ENCODE results near the gene AGBL1. TPM values are rescaled to one million over a fixed set of nuclear protein-coding genes. Genes with fewer than 3 reads are reported as not detected.

AGBL1 gene
- total RNA-seq, 1 donor from 2014 or later = 0.14 TPM

DNA sequence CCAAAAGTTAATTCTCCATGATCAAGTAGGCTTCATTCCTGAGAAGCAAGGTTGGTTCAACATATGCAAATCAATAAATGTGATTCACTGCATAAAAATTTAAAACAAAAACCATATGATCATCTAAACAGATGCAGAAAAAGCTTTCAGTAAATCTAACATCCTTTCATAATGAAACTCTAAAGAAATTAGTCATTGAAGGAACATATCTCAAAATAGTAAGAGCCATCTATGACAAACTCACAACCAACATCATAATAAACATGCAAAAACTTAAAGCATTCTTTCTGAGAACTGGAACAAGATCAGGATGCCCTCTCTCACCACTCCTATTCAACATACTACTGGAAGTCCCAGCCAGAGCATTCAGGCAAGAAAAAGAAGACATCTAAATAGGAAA, 254.1 kb downstream of the AGBL1 start:
- no peaks in the 10 kb centered on the region for H3K27me3 Mint-ChIP-seq (ENCODE audit: low read depth)
- no peak overlapping the region for H3K27ac Mint-ChIP-seq
- DNase-seq (ENCODE audit: low spot score) = no peak
- H3K36me3 Mint-ChIP-seq (ENCODE audit: low read depth) = no peaks in the 10 kb centered on the region
- H3K4me1 Mint-ChIP-seq (ENCODE audit: low read depth) = peaks cover 6% of the 10 kb centered on the region
- peaks cover 18% of the 10 kb centered on the region for H3K9me3 Mint-ChIP-seq
- intact Hi-C loops (cut with micrococcal nuclease) = loop anchor here (2.0 kb wide), 1 partner anchor 277 kb away; no protein-coding TSS in a partner anchor
- H3K4me3 Mint-ChIP-seq (ENCODE audit: low read depth) = no peak overlapping the region

DNA sequence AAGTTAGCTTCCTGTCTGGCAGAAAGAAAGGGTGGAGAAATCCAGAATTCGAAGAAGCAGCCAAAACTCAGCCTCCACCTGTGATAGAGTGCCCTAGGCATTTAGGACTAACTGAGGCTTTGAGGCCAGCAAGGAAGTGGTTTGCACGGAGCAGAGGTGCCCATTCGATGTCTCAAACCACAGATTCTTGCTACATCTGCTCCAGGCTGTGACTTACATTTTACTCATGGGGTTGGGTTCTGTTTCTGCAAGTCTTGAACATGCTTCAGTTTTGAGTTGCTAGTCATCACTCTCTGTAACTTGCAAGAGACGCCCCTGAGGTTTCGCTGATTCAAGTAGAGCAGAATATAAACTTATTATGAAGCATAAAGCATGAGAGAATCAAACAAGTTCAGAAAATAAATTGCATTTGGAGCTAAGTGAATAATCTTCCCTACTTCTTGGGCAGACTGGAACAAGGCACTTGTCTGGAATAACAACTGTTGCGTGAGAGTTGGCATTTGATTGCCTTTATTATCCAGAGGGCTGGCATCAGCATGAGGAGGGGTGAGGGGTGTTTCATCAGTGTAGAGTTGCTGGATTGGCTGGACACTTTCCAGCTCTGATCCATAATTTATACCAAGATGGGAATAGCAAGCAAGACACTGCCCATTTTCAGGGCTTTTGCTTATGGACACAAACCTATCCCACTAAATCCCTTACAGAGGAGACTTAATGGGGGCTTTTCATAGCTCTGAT, 256.5 kb downstream of the AGBL1 start:
- Mint-ChIP-seq H3K4me1 (ENCODE audit: low read depth) (peaks cover 6% of the 10 kb centered on the region), H3K4me3 (ENCODE audit: low read depth) (no peak overlapping the region), H3K27me3 (ENCODE audit: low read depth) (no peaks in the 10 kb centered on the region), H3K9me3 (peaks cover 12% of the 10 kb centered on the region), H3K27ac (no peak overlapping the region), H3K36me3 (ENCODE audit: low read depth) (no peaks in the 10 kb centered on the region)
- intact Hi-C loops (cut with micrococcal nuclease) = no loop called here
- DNase-seq (ENCODE audit: low spot score) = no peak

DNA sequence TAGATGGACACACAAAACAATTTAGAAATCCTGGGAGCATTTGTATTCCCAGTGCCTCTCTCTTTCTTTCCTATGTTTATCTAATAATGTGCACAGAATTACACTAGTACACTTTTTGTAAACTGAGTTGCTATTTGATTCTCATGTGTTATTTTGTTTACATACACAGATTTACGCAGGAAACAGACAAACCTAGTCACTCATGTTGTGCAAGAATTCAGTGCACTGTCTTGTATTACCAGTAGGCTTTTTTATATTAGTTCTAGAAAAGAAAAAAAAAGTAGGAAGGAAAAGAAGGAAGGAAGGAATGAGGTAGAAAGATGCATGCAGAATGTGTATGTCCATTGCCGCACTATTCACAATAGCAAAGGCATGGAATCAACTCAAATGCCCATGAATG, 257.4 kb downstream of the AGBL1 start:
- Mint-ChIP-seq H3K36me3 (ENCODE audit: low read depth) (no peaks in the 10 kb centered on the region), H3K27me3 (ENCODE audit: low read depth) (no peaks in the 10 kb centered on the region), H3K27ac (no peak overlapping the region), H3K4me1 (ENCODE audit: low read depth) (peaks cover 6% of the 10 kb centered on the region), H3K9me3 (peaks cover 5% of the 10 kb centered on the region), H3K4me3 (ENCODE audit: low read depth) (no peak overlapping the region)
- intact Hi-C loops (cut with micrococcal nuclease) = no loop called here
- DNase-seq (ENCODE audit: low spot score) = no peak

DNA sequence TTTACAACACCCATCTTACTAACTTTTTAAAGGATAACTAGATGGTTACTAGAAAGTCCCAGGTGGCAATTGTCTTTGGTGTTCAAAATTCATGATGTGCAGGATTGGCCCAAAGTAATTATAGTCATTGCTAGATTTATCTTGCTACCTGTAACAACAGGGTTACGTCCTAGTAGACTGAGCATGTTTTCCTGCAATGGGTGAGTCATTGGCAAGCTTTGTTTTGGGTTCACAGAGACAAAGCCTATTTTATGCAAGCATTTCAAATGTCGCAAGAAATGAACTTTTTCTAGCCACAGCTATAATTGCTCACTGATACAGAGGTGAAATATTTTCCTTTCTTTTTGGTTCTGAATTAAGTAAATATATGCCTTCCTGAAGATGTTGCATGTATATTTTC, 267.6 kb downstream of the AGBL1 start:
- Mint-ChIP-seq H3K4me1 (ENCODE audit: low read depth) (no peaks in the 10 kb centered on the region), H3K4me3 (ENCODE audit: low read depth) (no peak overlapping the region), H3K27ac (no peak overlapping the region), H3K9me3 (no peaks in the 10 kb centered on the region), H3K36me3 (ENCODE audit: low read depth) (no peaks in the 10 kb centered on the region), H3K27me3 (ENCODE audit: low read depth) (peaks cover 2% of the 10 kb centered on the region)
- intact Hi-C loops (cut with micrococcal nuclease) = no loop called here
- no peak for DNase-seq (ENCODE audit: low spot score)

DNA sequence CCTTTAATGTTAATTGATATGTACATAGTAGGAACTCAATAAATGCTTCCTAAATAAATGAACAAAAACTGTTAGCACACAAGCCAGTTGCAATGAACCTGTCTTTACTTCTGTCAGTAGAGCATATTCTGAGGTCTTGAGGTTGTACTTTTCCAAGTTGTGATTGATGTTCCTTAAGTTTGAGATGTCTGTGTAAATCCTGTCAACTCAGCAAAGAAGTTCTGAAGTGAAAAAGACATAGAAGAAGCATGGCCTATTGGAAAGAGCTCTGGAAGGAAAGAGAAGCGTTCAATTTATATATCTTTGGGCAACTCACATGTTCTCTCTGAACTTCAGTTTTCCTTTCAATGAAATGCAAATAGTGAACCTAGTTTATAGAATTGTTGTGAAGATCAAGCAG, 269.9 kb downstream of the AGBL1 start:
- Mint-ChIP-seq H3K27me3 (ENCODE audit: low read depth) (no peaks in the 10 kb centered on the region), H3K4me1 (ENCODE audit: low read depth) (no peaks in the 10 kb centered on the region), H3K27ac (no peak overlapping the region), H3K4me3 (ENCODE audit: low read depth) (no peak overlapping the region), H3K36me3 (ENCODE audit: low read depth) (no peaks in the 10 kb centered on the region), H3K9me3 (no peaks in the 10 kb centered on the region)
- intact Hi-C loops (cut with micrococcal nuclease) = no loop called here
- no peak for DNase-seq (ENCODE audit: low spot score)

DNA sequence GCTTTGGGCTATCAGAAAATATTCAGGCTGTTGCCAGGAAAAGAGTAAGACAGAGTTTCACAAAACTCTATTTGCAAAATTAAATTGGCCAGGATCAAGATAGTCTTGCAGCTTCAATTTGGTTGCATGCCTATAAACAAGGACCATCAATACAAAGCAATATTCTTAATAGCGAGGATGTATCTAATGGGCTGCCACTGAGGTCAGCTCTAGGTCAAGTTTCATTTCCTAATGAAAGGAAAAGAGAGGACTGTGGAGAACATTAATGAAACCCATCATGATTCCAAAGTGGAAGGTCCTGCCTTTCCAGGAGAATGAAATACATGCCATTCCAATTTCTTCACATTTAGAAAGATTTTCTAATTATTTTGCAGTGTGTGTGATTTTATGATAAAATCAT, 273.5 kb downstream of the AGBL1 start:
- no peaks in the 10 kb centered on the region for H3K36me3 Mint-ChIP-seq (ENCODE audit: low read depth)
- no peaks in the 10 kb centered on the region for H3K27me3 Mint-ChIP-seq (ENCODE audit: low read depth)
- intact Hi-C loops (cut with micrococcal nuclease) = no loop called here
- H3K4me3 Mint-ChIP-seq (ENCODE audit: low read depth) = no peak overlapping the region
- H3K27ac Mint-ChIP-seq = no peak overlapping the region
- H3K4me1 Mint-ChIP-seq (ENCODE audit: low read depth) = no peaks in the 10 kb centered on the region
- no peaks in the 10 kb centered on the region for H3K9me3 Mint-ChIP-seq
- DNase-seq (ENCODE audit: low spot score) = no peak

DNA sequence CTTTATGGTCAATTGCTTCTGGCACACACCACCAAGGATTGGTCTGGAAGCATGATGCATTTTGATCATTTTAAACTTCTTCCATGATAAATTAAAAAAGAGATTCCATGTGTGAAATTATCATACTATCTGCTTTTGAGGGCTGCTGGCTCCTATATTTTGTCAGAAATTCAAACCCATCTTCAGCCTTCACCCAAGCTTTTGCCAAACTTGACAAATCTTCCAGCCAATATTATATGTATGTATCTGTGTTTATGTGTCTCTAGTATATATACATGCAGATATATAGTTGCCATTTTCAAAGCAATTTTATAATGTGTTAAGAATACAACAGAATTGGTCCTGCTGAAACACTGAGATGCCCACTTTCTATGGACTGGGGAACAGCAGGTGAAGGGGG, 275.7 kb downstream of the AGBL1 start:
- Mint-ChIP-seq H3K9me3 (no peaks in the 10 kb centered on the region), H3K4me1 (ENCODE audit: low read depth) (no peaks in the 10 kb centered on the region), H3K36me3 (ENCODE audit: low read depth) (no peaks in the 10 kb centered on the region), H3K27ac (no peak overlapping the region), H3K4me3 (ENCODE audit: low read depth) (no peak overlapping the region), H3K27me3 (ENCODE audit: low read depth) (no peaks in the 10 kb centered on the region)
- intact Hi-C loops (cut with micrococcal nuclease) = no loop called here
- DNase-seq (ENCODE audit: low spot score) = no peak

DNA sequence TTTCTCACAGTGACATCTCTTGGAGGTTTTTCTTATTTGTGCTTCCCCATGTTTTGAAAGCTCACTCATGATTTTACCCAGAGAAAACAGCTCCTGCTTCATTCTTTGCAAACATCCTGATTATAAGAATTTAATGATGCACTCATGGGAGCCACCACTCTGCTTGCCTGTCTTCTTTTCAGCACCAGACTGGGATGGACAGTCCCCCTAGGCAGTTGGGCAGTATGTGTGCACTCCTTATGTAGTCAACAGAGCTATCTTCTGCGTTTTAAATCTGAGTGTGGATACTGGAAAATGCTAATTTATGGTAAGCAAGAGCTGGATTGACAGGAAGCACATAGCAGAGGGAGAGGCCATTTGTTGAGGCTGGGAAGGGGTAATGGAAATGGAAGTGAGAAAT, 276.1 kb downstream of the AGBL1 start:
- Mint-ChIP-seq H3K4me3 (ENCODE audit: low read depth) (no peak overlapping the region), H3K36me3 (ENCODE audit: low read depth) (no peaks in the 10 kb centered on the region), H3K9me3 (no peaks in the 10 kb centered on the region), H3K4me1 (ENCODE audit: low read depth) (no peaks in the 10 kb centered on the region), H3K27me3 (ENCODE audit: low read depth) (no peaks in the 10 kb centered on the region), H3K27ac (no peak overlapping the region)
- no peak for DNase-seq (ENCODE audit: low spot score)
- intact Hi-C loops (cut with micrococcal nuclease) = no loop called here

DNA sequence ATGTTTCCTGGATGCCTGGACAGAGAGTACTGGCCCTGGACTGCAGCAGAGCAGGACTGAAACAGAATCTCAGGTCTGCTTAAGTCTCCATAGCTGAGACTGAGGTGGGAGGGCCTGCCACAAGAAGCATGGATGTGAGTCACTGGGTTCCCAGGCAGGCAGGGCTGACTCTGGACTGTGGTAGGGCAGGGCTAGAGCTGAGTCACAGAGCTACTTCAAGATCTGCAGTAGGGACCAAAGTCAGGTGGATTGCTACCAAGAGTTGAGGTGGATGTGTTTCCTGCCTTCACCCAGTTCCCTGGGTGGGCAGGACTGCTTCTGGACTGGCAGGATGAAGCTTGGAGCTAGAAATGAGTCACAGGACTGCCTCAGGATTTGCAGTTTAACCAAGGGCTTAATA, 282.9 kb downstream of the AGBL1 start:
- Mint-ChIP-seq H3K27me3 (ENCODE audit: low read depth) (no peaks in the 10 kb centered on the region), H3K27ac (no peak overlapping the region), H3K36me3 (ENCODE audit: low read depth) (no peaks in the 10 kb centered on the region), H3K4me1 (ENCODE audit: low read depth) (no peaks in the 10 kb centered on the region), H3K4me3 (ENCODE audit: low read depth) (no peak overlapping the region), H3K9me3 (no peaks in the 10 kb centered on the region)
- intact Hi-C loops (cut with micrococcal nuclease) = no loop called here
- no peak for DNase-seq (ENCODE audit: low spot score)

DNA sequence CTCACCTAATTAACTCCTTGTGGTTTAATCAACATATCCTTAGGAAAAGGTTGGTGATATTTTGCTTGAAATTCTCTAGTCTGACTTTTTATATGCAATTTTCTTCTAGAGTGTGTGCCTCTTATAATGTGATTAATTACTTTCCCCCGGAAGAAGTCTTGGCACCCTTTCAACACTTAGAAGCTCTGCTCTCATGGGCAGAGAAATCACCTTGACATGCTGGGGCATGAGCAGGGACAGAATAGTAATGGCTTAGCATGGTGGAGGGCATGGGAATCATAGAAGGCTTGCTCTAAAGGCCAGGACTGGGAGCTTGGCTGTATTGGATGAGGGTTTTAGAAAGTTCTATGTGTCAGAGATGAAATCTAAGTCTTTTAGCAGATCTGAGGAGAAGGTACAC, 293.5 kb downstream of the AGBL1 start:
- H3K27me3 Mint-ChIP-seq (ENCODE audit: low read depth) = no peaks in the 10 kb centered on the region
- H3K9me3 Mint-ChIP-seq = peaks cover 18% of the 10 kb centered on the region
- no peak overlapping the region for H3K4me3 Mint-ChIP-seq (ENCODE audit: low read depth)
- no peak overlapping the region for H3K27ac Mint-ChIP-seq
- intact Hi-C loops (cut with micrococcal nuclease) = no loop called here
- no peaks in the 10 kb centered on the region for H3K36me3 Mint-ChIP-seq (ENCODE audit: low read depth)
- no peaks in the 10 kb centered on the region for H3K4me1 Mint-ChIP-seq (ENCODE audit: low read depth)
- no peak for DNase-seq (ENCODE audit: low spot score)

DNA sequence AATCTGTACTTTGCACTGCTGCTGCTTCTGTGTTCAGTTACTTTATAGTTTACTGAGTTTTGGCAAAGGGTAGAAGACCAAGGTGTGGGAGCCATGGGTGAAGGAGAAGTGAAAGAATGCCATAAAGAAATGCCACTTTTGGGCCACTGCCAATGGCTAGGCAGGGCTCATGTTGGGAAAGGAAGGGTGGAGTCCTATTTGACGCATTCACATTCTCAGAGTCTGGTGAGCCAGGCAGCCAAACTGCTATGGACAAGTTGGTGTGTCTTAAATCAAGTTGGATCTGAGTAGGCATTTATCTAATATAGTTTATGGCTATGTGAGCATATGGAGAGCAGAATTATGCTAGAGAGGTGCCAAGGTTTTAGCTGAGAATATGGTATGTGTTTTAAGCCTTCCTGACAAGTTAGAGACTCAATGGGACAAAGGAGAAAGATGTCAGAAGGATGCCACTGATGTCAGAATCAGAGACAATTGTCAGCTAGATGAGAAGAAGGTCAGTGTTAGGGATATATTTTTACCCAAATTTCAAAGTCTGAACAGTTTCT, 296.1 kb downstream of the AGBL1 start:
- intact Hi-C loops (cut with micrococcal nuclease) = no loop called here
- Mint-ChIP-seq H3K4me1 (ENCODE audit: low read depth) (no peaks in the 10 kb centered on the region), H3K36me3 (ENCODE audit: low read depth) (no peaks in the 10 kb centered on the region), H3K27ac (no peak overlapping the region), H3K4me3 (ENCODE audit: low read depth) (no peak overlapping the region), H3K9me3 (peaks cover 15% of the 10 kb centered on the region), H3K27me3 (ENCODE audit: low read depth) (peaks cover 3% of the 10 kb centered on the region)
- DNase-seq (ENCODE audit: low spot score) = no peak

DNA sequence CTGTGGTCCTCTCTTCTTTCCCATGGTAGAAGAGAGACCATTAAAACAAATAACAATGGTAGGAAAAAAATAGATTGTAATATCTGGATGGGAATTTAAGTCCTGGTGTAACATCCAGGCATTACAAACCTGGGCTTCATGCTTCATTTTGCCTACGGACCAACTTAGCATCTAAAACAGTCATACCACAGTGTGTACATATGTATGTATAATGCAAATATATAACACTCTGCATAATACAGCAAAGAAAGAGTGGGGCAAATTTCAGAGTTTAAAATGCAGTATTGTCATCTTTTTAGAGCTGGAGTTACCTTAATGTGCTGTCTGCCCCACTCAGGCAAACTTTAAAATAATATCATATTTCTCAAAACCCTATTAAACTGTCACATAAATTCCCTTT, 298.2 kb downstream of the AGBL1 start:
- no peaks in the 10 kb centered on the region for H3K36me3 Mint-ChIP-seq (ENCODE audit: low read depth)
- no peak overlapping the region for H3K27ac Mint-ChIP-seq
- H3K4me3 Mint-ChIP-seq (ENCODE audit: low read depth) = no peak overlapping the region
- peaks cover 3% of the 10 kb centered on the region for H3K27me3 Mint-ChIP-seq (ENCODE audit: low read depth)
- H3K4me1 Mint-ChIP-seq (ENCODE audit: low read depth) = no peaks in the 10 kb centered on the region
- intact Hi-C loops (cut with micrococcal nuclease) = no loop called here
- peaks cover 15% of the 10 kb centered on the region for H3K9me3 Mint-ChIP-seq
- no peak for DNase-seq (ENCODE audit: low spot score)

DNA sequence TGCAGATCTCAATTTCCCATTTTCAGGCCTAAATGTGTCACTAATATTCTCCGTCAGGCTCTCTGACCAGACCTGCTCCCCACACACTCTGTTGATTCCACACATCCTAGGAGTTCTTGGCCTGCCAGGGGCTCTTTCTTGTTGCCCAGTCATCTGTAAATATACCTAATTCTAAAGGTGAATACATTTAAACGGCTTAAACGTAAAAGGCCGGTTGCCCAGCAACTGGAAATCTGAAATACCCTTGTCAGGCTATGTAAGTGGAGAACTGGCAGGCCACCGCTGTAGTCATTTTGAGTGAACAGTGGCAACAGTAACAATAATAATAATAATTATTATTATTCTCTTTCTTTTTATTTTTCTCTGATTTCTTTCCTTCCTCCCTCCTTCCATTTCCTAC, 302.7 kb downstream of the AGBL1 start:
- intact Hi-C loops (cut with micrococcal nuclease) = no loop called here
- no peak for DNase-seq (ENCODE audit: low spot score)
- Mint-ChIP-seq H3K36me3 (ENCODE audit: low read depth) (no peaks in the 10 kb centered on the region), H3K4me1 (ENCODE audit: low read depth) (no peaks in the 10 kb centered on the region), H3K27ac (no peak overlapping the region), H3K4me3 (ENCODE audit: low read depth) (no peak overlapping the region), H3K27me3 (ENCODE audit: low read depth) (peaks cover 3% of the 10 kb centered on the region), H3K9me3 (no peaks in the 10 kb centered on the region)

DNA sequence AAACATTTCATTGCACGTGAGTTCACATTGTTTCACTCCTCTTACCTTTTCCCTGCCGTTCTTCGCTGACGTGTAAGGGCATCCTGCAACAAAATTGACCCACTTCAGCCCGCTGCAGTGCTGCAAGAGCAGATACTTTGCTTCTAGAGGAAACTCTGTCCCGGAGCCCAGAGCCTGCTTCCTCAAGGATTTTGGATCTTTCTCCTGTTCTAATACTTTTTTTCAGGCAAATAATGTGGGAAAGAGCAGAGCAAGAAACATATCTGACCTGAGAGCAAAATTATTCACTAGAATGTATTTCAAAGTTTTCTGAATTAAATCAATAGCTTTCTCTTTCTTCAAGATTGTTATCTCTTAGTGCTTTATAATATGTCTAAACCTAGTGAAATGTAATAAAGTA, 303.9 kb downstream of the AGBL1 start:
- intact Hi-C loops (cut with micrococcal nuclease) = no loop called here
- Mint-ChIP-seq H3K4me3 (ENCODE audit: low read depth) (no peak overlapping the region), H3K36me3 (ENCODE audit: low read depth) (no peaks in the 10 kb centered on the region), H3K27ac (no peak overlapping the region), H3K4me1 (ENCODE audit: low read depth) (no peaks in the 10 kb centered on the region), H3K27me3 (ENCODE audit: low read depth) (peaks cover 3% of the 10 kb centered on the region), H3K9me3 (no peaks in the 10 kb centered on the region)
- no peak for DNase-seq (ENCODE audit: low spot score)
